ENCODE measurements around the gene SLC16A1. TPM values are rescaled to one million over a fixed set of nuclear protein-coding genes. Genes with fewer than 3 reads are reported as not detected.

SLC16A1 gene, protein sequence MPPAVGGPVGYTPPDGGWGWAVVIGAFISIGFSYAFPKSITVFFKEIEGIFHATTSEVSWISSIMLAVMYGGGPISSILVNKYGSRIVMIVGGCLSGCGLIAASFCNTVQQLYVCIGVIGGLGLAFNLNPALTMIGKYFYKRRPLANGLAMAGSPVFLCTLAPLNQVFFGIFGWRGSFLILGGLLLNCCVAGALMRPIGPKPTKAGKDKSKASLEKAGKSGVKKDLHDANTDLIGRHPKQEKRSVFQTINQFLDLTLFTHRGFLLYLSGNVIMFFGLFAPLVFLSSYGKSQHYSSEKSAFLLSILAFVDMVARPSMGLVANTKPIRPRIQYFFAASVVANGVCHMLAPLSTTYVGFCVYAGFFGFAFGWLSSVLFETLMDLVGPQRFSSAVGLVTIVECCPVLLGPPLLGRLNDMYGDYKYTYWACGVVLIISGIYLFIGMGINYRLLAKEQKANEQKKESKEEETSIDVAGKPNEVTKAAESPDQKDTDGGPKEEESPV
- total RNA-seq, result 95.7 and 105 TPM in 2 replicates

DNA sequence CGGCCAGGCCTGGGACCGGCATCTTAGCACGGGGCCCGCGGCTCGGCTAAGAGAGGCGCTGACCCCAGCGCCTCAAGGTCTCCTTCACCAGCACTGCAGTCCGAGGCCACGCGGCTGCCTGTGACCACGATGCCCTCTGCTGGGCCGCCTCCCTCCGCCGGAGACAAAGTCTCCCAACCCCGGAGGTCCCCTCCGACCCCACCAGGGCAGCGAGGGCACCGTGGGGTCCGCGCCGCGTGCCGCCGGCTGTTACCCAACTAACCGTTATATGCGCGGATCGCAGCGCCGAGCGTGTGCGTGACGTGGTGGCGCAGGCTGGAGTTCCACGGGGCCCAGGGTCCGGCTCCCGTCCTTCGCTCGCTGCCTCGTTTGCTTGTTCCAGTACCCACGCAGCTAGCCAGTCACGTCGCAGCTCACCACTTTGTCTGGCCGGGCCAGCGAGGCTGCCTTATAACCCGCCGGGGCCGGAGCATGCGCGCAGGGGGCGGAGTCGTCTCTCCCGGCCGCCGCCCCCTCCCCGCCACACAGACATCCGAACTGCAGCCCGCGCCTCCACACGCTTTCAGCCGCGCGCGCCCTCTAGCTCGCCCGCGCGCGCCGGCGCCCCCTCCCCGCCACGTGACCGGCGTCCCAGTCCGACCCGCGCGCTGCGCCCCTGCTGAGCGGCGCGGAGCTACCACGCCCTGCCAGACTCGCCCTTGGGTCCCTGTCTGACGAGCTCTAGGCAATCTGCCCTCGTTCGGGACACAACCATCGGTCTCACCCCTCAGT is at the start of gene SLC16A1:
Gene SLC16A1 (minus strand): TSS at position 424 of the 771 bp plus-strand sequence. CDS start 26,888 bp downstream, outside the sequence.

Other genes with a start within 250 kb of the SLC16A1 start
- gene RHOC, start 249.1 kb downstream of the SLC16A1 start, total RNA-seq, result 922 and 1,053 TPM in 2 replicates
- 0.86 and 6.9 TPM in 2 replicates for gene PPM1J, start 240.9 kb downstream of the SLC16A1 start, total RNA-seq
- 3.2 and 6.0 TPM in 2 replicates for gene LRIG2, start 117.0 kb upstream of the SLC16A1 start, total RNA-seq